ENCODE measurements around the gene PLEKHA8.

Gene PLEKHA8, protein sequence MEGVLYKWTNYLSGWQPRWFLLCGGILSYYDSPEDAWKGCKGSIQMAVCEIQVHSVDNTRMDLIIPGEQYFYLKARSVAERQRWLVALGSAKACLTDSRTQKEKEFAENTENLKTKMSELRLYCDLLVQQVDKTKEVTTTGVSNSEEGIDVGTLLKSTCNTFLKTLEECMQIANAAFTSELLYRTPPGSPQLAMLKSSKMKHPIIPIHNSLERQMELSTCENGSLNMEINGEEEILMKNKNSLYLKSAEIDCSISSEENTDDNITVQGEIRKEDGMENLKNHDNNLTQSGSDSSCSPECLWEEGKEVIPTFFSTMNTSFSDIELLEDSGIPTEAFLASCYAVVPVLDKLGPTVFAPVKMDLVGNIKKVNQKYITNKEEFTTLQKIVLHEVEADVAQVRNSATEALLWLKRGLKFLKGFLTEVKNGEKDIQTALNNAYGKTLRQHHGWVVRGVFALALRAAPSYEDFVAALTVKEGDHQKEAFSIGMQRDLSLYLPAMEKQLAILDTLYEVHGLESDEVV

DNA sequence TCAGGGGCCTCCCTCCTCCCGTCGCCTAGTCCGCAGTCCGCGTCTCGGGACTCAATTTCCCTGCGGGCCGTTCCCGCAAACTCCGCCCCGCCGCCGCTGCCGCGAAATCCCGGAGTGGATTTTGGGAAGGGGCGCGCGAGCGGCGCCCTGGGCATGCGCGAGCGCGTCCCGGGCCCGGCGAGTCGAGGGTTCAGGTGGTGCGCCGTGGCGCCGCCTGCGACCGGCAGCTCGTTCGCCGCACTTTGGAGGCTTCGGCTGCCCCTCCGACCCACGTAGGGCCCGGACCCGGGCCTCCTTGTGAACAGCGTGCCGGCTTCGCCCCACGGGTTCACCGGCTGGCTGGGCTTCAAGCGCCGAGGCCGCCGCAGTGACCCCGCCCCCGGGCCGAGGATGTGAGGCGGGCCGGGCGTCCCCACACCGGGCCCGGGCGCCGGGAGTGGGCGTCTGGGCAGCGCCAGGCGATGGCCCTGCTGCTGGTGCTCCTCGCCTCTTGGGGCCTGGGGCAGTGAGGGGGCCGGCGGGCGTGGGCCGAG lies at the start of gene PLEKHA8:
PLEKHA8 (plus strand) TSS at position 197 of the 533 bp plus-strand sequence. CDS start 351 bp downstream, outside the sequence.
- peak; percentile 97 for DNase-seq (ENCODE audit: low spot score)

DNA sequence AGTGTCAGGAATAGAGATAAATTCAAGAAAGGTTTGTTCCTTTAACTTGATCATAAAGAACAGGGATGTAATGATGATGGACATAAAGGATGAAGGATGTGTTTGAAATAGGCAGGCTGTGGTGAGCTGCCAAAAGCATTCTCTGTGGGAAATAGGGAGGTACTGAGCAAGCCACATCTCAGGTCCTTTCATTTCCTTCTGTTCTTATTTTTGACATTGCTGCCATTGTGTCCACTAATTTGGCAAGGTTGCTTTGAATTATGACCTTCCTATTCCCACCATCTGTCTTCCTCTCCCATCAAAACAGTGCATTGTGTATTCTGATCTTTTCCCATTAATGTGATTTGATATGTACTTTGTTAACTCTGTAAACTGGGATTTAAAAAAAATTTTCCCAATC lies 48.1 kb upstream of the PLEKHA8 start:
- no peak for DNase-seq (ENCODE audit: low spot score)

DNA sequence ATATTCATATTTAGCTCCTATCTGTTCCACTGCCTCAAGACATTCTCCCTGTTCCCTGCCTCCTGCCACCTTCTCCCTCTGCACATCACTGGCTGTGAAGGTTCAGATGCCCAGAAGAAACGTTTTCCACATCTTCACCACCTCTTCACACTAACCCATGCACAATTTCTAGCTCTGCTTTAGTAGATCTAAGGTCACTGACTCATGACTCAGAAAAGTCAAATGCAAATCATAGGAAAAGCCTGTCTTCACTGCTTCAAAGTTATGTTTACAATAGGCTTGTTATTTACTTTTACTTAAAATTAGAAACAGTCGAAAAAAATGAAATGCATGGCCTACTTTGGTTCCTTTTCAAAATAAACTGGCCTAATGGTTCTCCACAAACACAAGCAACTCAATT lies 41.1 kb upstream of the PLEKHA8 start:
- DNase-seq (ENCODE audit: low spot score) = peak; percentile 64

DNA sequence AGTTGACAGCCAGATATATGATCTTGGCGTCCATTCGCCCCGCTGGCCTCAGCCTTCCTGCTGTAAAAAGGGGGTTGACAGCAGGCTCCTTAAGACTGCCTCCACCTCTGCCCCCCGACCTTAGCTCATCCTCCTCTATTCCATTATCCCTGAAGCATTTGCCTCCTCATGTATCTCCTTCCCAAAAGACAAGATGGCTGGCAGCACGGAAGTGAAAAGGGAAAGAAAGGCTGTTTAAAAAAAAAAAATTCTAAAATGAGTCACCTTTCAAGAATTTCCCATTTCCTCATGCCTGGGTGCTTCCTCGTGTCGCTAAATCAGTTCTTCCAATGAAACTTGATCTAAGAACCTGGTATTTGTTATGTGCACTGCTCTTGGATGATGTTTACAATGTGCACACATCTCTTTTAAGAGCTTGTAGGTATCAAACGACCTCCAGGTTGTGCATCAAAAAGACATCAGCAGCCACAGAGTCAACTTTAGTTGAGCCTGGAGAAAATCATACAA lies 40.3 kb upstream of the PLEKHA8 start:
- peak; percentile 65 for DNase-seq (ENCODE audit: low spot score)

DNA sequence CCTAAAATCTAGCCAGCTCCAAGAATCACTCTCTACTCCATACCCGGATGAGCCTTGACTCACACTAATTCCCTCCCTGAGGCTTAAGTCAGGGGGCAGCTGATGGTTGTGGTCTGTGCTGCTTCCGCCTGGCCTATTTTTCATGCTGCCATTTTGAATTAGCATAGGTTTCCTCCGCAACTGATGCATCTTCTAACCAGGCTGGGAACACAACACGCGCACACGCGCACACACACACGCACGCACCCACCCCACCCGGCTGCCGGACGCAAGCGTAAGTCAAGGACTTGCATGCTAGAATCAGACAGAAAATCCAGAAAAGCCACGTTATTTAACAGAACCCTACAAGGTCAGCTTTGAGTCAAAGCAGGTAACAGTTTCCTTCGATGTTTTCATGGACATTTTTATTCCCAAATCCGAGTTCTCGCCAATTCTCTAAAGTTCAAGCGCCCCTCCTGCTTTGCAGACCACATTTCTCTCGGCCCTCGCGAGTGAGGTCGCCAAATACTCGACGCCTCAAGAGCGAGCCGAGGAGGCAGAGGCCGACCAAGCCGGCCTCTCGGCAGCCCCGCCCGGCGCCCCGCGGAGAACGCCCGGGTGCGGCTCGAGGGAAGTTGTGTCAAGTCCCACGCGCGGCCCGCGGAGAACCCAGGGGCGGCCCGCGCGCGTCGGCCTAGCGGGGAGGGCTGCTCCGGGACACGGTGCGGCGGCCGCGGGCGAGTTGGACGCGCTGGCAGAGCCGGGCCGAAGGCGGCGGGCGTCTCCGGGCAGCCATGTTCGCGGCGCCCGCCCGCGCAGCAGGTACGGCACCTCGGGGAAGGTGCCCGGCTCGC lies 39.6 kb upstream of the PLEKHA8 start:
- peak; percentile 92 for DNase-seq (ENCODE audit: low spot score)

DNA sequence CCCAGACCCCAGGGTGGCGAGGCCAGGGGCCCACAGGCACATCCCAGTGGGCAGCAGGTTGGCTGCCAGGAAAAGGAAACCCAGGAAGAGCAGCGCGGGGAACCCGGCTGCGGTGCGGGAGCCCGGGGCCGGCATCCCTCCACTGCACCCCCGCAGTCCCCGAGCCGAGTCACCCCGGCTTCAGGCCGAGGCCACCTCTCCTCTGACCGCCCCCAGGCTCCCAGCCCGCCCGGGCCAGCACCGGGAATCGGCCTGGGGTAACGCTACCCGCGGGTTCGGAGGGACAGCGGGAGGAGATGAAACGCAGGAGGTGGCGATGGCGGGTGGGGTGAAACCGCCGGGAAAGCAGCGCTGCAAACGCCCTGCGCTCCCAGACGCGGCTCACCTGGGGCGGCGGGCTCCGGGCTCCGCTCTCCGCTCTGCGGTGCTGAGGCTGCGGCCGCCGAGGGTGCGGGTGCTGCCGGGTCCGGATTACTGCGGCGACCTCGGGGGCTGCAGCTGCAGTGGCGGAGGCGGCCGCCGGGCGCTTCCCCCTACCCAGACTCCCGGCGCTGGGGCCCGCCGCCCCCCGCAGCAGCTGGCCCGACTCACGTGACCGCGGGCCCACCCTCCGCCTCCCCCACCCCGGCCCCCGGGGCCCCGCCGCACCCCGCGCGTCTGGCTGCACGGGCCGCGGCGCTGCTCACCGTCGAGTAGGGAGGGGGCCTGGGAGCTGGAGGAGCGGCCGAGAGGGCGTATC lies 38.8 kb upstream of the PLEKHA8 start, which contains the start of gene SCRN1:
SCRN1 (minus strand) TSS at position 545 of the 739 bp plus-strand sequence. CDS start 20,734 bp downstream, outside the sequence.
- peak; percentile 77 for DNase-seq (ENCODE audit: low spot score)

DNA sequence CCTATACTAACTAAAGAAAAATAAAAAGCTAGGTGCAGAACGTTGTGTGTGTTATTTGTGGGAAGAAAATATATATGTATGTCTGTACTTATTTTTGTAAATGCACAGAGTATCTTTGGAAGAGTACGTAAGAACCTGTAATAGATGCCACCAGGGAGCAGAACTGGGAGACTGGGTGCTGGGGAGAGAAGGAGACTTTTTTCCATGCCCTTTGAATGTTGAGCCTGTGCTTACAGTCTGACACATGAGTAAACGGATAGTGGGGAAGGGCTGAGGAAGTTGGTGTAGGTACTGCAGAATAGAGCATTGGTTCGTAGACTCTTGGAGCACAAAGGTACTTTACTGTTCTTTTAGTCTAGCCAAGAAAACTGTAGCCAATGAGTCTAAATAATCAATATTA lies 37.3 kb upstream of the PLEKHA8 start:
- no peak for DNase-seq (ENCODE audit: low spot score)

DNA sequence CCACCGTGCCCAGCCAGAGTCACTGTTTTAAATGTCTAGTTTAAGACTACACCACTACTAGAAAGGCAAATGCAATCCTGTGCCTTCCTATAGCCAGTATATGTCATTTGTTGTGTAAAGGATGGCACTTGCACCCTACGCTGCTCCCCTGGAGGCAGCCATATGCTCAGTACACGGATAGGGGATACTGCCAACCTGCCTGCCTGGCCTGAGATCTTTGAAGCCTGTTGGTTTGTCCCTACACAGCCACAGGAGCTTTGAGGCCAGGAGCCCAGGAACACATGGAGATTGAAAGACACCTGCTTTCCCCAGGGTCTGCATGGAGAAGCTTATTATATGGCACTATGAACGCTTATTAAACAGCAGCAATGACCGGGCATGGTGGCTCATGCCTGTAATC lies 36.3 kb upstream of the PLEKHA8 start:
- no peak for DNase-seq (ENCODE audit: low spot score)

DNA sequence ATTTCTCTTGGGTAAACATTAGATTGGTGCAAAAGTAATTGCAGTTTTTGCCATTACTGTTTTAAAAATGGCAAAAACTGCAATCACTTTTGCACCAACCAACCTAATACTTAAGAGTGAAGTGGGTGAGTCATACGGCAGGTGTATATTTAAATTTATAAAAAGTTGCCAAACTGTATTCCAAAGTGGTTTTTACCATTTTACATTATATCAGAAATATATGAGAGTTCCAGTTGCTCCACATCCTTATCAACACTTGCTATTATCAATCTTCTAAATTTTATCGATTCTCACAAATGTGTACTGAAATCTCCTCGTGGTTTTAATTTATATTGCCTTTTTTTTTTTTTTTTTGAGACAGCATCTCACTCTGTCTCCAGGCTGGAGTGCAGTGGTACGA lies 35.1 kb upstream of the PLEKHA8 start:
- no peak for DNase-seq (ENCODE audit: low spot score)

DNA sequence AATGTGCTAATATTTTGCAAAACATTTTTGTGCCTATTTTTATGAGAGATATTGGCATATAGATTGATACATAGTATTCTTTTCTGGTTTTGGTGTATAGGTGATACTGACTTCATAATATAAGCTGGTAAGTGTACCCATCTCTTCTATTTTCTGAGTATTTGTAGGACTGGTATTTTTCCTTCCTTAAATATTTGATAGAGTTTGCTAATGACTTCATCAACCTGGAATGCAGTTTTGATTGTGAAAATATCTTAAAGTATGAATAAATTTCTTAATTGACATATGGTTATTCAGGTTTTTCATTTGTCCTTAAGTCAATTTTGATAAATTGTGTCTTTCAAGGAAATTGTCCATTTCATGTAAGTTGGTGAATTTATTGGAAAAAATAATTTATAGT lies 32.6 kb upstream of the PLEKHA8 start:
- no peak for DNase-seq (ENCODE audit: low spot score)

DNA sequence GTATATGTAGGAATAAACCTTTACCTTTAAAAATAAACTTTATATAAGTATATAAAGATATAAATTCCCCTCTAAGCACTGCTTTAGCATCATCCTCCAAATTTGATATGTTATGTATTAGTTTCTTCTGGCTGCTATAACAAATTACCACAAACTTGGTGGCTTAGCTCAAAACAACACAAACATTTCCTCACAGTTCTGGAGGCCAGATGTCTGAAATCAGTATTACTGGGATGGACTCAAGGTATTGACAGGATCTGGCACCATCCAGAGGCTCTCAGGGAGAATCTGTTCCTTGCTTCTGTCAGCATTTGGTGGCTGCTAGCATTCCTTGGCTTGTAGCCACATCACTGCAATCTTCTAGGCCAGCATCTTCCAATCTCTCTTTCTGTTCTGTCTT lies 31.9 kb upstream of the PLEKHA8 start:
- no peak for DNase-seq (ENCODE audit: low spot score)

DNA sequence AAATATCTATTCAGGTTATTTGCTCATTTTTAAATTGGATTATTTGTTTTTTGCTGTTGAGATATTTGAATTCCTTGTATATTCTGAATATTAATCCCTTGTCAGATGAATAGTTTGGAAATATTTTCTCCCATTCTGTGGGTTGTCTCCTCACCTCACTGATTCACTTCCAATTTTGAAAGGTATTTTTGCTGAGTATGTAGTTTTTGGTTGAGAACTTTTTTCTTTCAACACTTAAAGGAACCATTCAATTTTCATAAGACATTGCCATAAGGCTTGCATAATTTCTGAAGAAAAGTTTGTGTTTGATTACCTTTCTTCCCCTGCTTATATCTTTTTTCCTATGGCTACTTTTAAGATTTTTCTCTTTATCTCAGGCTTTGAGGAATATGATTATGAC lies 29.7 kb upstream of the PLEKHA8 start:
- DNase-seq (ENCODE audit: low spot score) = no peak

DNA sequence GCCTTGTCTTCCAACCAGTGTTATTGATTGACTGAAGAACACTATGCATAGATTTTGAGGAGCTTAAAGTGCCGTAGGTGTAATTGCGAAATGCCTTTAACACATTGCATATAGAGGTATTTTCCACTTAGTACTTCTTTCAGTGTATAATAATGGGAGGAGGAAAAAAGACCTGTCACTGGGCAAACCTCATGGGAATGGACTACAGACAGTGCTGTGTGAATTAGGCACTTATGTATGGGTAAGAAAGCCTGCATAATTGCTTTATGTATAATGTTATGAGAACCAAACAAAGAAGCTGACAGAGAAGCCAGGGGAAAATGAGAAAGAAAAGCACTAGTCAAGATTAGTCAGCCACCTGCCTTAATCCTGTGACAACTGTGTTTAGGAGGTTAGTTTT lies 26.2 kb upstream of the PLEKHA8 start:
- DNase-seq (ENCODE audit: low spot score) = no peak

DNA sequence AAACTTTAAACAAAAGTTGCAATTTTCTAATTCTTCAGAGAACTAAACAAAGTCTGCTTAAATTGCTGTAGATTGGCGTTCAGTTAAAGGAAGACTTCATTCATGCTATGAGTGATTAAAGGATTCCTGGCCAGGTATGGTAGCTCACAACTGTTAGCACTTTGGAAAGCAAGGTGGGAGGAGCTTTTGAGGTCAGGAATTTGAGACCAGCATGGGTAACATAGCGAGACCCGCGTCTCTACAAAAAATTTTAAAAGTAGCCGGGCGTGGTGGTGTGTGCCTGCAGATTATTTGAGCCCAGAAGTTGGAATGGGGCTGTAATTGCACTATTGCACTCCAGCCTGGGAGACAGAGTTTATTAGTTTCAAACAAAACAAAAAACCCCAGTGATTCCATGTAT lies 25.1 kb upstream of the PLEKHA8 start:
- no peak for DNase-seq (ENCODE audit: low spot score)

DNA sequence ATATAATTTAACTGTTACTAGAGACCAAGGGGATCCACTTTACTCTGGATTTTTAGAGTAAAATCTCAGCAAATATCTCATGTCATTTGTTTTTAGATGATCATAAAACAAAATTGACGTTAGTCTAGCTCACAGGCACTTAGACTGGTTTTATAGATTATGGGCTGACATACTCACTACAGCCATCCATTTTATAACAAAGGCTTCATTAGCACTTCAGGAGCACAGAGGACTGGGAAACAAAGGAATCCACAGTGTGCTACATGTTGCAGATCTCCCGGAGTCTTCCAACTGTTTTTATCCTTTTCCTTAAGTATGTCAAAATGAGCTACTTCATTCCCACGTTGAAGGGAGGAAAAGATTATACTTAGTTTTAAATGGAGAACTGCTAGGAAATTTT lies 22.7 kb upstream of the PLEKHA8 start:
- DNase-seq (ENCODE audit: low spot score) = no peak

DNA sequence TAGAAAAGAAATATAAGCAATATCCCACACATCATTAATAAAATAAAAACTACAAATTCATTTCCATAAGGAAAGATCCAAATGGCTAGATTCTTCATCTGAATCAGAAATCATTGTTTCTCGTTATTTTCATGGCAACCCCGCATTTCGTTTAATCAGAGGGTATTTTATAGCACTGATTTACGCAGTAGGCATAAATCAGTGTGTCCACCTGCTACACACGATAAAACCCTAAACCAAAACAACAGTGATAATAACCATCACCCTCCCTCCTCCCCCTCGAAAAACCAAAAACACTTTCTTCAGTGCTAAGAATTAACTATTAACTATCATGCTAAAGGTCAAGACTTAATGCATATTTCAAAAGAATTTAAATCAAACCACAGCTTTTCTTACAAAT lies 18.2 kb upstream of the PLEKHA8 start:
- no peak for DNase-seq (ENCODE audit: low spot score)

DNA sequence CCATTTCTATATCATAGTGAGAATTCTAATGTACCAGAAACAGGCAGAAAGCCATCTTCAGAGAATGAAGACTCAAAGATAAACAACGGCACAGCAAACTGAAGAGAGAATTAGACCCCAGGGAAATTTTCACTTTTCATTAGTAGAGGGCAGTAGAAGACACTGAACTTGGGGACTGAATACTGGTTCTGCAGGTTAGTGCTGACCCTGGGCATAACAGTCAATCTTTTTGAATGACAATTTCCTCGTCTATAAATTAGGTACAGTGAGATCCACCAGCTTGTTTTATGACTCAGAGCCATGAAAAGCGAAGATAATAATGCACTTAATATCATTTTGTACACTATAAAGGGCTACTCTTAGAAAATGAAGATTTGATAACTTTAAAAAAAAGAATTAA lies 15.5 kb upstream of the PLEKHA8 start:
- no peak for DNase-seq (ENCODE audit: low spot score)

DNA sequence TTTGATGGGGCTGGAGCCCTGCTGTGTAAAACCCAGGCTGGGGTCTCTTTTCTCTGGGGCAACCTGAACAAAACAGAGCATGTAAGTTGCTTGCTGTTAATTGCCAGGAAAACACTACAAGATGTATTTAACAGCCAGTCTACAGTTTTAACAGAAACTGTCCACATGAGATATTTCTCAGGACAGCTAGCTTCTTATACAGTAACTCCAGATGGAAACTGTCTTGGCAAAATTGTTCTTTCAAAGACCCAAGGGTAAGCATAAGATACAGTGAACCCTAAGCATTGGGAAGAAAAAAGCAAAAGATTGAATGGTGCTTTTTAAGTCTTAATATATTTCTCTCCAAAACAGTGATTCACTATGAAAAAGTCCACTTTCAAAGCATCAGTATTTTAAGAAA lies 9.8 kb upstream of the PLEKHA8 start:
- no peak for DNase-seq (ENCODE audit: low spot score)

DNA sequence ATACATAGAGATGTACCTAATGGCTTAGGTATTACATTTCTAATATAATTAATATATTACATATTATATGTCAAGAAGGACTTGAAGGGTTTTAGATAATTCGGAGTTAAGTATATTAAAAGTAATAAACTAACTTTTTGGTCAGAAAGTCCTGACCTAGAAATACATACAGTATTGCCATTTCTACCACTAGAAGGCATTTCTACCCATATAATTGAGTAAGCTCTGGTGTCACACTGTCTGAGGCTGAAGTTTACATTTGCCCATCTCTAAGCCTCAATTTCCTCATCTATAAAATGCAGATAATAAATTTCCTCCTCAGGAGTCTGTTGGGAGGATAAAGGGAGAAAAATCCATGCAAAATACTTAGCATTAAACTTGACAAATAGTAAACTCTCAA lies 8.8 kb upstream of the PLEKHA8 start:
- DNase-seq (ENCODE audit: low spot score) = no peak

DNA sequence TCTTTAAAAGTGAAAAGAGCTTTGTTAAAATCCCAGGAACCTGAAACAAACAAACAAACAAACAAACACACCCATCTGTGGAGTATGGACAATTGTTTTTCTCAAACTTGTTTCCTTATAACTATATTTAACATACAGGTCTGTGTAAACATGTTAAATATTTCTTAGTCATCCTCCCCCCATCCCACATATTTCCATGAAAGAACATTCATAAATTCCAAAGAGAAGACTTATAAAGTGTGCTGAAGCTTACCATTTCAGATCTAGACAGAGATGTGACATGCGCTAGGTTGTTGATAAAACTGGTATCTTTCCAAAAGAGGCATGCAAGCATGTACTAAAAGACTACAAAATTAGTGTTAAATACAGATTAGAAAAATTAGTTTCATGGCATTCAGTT lies 8.3 kb upstream of the PLEKHA8 start:
- DNase-seq (ENCODE audit: low spot score) = no peak

DNA sequence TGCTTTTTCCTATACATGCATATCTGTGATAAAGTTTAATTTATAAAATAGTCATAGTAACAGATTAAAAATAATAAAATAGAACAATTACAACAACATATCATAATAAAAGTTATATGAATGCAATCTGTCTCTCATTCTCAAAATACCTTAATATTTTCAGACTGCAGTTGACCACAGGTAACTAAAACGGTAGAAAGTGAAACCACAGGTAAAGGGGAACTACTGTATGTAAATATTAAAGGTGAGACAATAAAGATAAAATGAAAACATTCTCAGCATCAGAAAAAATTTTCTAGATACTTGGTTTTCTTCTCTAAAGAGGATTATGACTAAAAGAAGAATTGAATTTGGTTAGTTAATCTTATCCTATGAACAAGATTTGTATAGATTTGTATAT lies 7.7 kb upstream of the PLEKHA8 start:
- DNase-seq (ENCODE audit: low spot score) = no peak

DNA sequence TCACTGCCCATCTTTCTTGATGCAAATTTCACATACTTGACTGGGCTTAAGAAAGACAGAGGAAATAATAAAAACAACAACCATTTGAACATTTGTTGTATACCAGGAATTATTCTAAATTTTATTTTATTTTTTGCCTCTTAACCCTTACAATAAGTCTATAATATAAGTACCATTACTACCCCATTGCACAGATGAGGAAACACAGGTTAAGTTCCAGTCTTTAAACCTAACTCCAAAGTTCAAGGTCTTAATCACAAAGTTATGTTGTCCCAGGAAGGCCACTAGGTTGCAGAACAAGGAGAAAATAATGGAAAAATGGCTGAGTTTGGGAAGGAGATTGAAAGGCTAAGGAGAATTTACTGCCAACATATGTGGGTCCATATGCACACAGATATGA lies 5.2 kb upstream of the PLEKHA8 start:
- DNase-seq (ENCODE audit: low spot score) = no peak
